HG03060 (cell line): ENCODE results near the gene TIGD6.

Experiments
- ATAC-seq: cut with Tn5 transposase; IDR thresholded peaks from one replicate; pipeline ENCODE4 v1.9.1; 2021; ENCODE audit warnings: low read depth, moderate number of reproducible peaks; ENCODE audit not compliant: unreplicated experiment

The TIGD6 gene

GRCh38 chr5:150017226-150018005 is 17.0 kb upstream of the TIGD6 start:
- ATAC-seq = no peak

GRCh38 chr5:150016537-150016936 is 16.1 kb upstream of the TIGD6 start:
- ATAC-seq = no peak

- no peak for ATAC-seq
These were observed 15.0 kb upstream of the TIGD6 start for GRCh38 chr5:150015415-150015814.

- ATAC-seq = no peak
These were observed 14.0 kb upstream of the TIGD6 start for GRCh38 chr5:150014456-150014855.

- no peak for ATAC-seq
These were observed 13.5 kb upstream of the TIGD6 start for GRCh38 chr5:150013931-150014330.

- no peak for ATAC-seq
These were observed 9.4 kb upstream of the TIGD6 start for GRCh38 chr5:150009671-150010387.

- ATAC-seq = no peak
These were observed 6.6 kb upstream of the TIGD6 start for GRCh38 chr5:150007050-150007449.

- ATAC-seq = no peak
These were observed 5.9 kb upstream of the TIGD6 start for GRCh38 chr5:150006318-150006717.

GRCh38 chr5:150001660-150002486 is 1.4 kb upstream of the TIGD6 start:
- peak; percentile 48 for ATAC-seq

GRCh38 chr5:150000990-150001659 is 671 bp upstream of the TIGD6 start:
- no peak for ATAC-seq

GRCh38 chr5:149999866-150000255 is 593 bp downstream of the TIGD6 start:
- ATAC-seq = no peak

GRCh38 chr5:149999359-149999758 is 1.1 kb downstream of the TIGD6 start:
- no peak for ATAC-seq

- ATAC-seq = no peak
These were observed 2.2 kb downstream of the TIGD6 start for GRCh38 chr5:149998281-149998680.

- ATAC-seq = no peak
These were observed 4.1 kb downstream of the TIGD6 start for GRCh38 chr5:149996205-149996890.

- ATAC-seq = no peak
These were observed 4.9 kb downstream of the TIGD6 start for GRCh38 chr5:149995385-149996204.

- no peak for ATAC-seq
These were observed 7.0 kb downstream of the TIGD6 start for GRCh38 chr5:149993471-149993870.

- no peak for ATAC-seq
These were observed 9.7 kb downstream of the TIGD6 start for GRCh38 chr5:149990518-149991376.

GRCh38 chr5:149988126-149988525 is 12.3 kb downstream of the TIGD6 start:
- no peak for ATAC-seq
